Measurements from ENCODE around the gene SMYD3.

SMYD3 gene

DNA sequence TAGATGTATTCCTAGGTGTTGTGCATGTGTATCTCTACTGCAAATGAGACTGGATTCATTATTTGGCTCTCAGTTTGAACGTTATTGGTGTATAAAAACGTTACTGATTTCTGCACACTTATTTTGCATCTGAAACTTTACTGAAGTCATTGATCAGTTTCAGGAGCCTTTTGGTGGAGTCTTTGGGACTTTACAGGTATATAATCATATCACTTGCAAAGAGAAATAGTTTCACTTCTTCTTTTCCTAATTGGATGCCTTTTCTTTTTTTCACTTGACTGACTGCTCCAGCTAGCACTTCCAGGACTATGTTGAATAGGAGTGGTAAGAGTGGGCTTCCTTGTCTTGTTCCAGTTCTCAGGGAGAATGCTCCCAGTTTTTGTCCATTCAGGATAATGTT is 252.2 kb downstream of the SMYD3 start:
- H3K4me1 ChIP-seq (ENCODE audit: control insufficient read depth, insufficient read depth, low read length, poor library complexity, severe bottlenecking): no peaks in the 10 kb centered on the region
- WGBS, 2 experiments (ENCODE audit: insufficient coverage in 2 of 2): 92% methylated on average over 2 of the region's 2 CpGs; no CpG with 5 or more reads in 1 of the 2 experiments
- no peak overlapping the region for H3K4me3 ChIP-seq (ENCODE audit: extremely low read depth, insufficient read depth, low read length, poor library complexity, severe bottlenecking)

DNA sequence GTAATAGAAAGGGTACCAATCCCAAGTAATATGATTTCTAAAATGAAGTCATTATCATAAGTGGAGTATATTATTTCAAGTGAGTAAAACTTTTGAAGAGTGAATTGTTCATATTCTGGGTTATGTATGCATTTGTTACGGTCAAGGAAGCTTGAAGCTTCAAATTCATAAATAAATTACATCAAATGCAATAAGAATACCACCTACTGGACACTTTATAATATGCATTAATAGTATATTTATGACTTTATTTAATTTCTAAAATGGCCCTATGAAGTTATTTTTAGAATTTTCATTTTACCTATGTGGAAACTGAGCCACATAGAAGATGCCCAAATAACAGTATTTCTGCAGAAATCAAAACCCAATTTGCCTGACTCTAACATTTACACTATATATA is 260.6 kb downstream of the SMYD3 start:
- no peaks in the 10 kb centered on the region for H3K36me3 ChIP-seq (ENCODE audit: control insufficient read depth, insufficient read depth, low read length)
- H3K27ac ChIP-seq (ENCODE audit: low read depth, low read length, severe bottlenecking): no peak overlapping the region
- no peaks in the 10 kb centered on the region for H3K4me1 ChIP-seq (ENCODE audit: control insufficient read depth, insufficient read depth, low read length, poor library complexity, severe bottlenecking)
- H3K9me3 ChIP-seq (ENCODE audit: control insufficient read depth, low read length): no peaks in the 10 kb centered on the region
- no peak overlapping the region for H3K4me3 ChIP-seq (ENCODE audit: extremely low read depth, insufficient read depth, low read length, poor library complexity, severe bottlenecking)
- WGBS, 2 experiments (ENCODE audit: insufficient coverage in 2 of 2): no CpG with 5 or more reads among the region's 1 CpG

More for the DNA sequence above, 252.2 kb downstream of the SMYD3 start:
- peaks cover 4% of the 10 kb centered on the region for H3K9me3 ChIP-seq (ENCODE audit: control insufficient read depth, low read length)
- H3K36me3 ChIP-seq (ENCODE audit: control insufficient read depth, insufficient read depth, low read length): no peaks in the 10 kb centered on the region
- no peak overlapping the region for H3K27ac ChIP-seq (ENCODE audit: low read depth, low read length, severe bottlenecking)

DNA sequence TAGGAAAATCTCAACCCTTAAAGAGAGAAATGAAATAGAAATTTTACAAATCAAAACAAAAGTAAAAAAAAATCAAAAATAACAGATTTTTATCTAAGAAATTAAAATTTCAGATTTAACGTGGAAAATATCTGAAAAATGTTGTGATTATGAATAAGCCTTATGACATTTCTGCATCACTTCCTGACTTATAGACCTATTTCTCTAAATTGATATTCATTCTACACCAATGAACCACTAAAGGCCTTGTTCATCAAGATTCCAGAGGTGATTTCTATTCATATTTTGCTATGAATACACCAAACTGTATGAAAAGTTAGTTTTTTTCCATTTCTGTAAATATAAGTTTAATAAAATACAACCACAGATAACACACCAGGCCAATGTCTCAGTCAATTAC is 261.5 kb downstream of the SMYD3 start:
- Histone ChIP-seq H3K9me3 (ENCODE audit: control insufficient read depth, low read length) (no peaks in the 10 kb centered on the region), H3K4me1 (ENCODE audit: control insufficient read depth, insufficient read depth, low read length, poor library complexity, severe bottlenecking) (no peaks in the 10 kb centered on the region), H3K36me3 (ENCODE audit: control insufficient read depth, insufficient read depth, low read length) (no peaks in the 10 kb centered on the region), H3K27ac (ENCODE audit: low read depth, low read length, severe bottlenecking) (no peak overlapping the region), H3K4me3 (ENCODE audit: extremely low read depth, insufficient read depth, low read length, poor library complexity, severe bottlenecking) (no peak overlapping the region)
- no CpG with 5 or more reads among the region's 1 CpG for WGBS, 2 experiments (ENCODE audit: insufficient coverage in 2 of 2)

DNA sequence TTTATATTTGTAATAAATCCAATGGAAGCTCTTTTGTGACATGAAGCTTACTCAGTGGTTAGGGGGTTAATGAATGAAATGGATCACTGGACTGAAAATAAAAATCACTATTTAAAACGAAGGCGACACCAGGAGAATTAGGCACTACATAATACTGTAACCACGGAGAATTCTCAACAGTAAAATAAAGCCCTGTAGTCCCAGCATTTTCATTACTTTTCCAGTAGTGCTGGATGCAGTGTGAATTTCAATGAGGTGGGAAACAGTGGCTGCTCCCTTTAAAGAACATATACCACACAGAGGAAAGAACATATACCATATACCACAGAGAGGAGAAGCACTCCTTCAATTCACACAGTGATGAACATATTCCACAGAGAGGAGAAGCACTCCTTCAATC is 275.0 kb downstream of the SMYD3 start:
- Histone ChIP-seq H3K27ac (ENCODE audit: low read depth, low read length, severe bottlenecking) (no peak overlapping the region), H3K4me3 (ENCODE audit: extremely low read depth, insufficient read depth, low read length, poor library complexity, severe bottlenecking) (no peak overlapping the region), H3K9me3 (ENCODE audit: control insufficient read depth, low read length) (no peaks in the 10 kb centered on the region), H3K4me1 (ENCODE audit: control insufficient read depth, insufficient read depth, low read length, poor library complexity, severe bottlenecking) (no peaks in the 10 kb centered on the region), H3K36me3 (ENCODE audit: control insufficient read depth, insufficient read depth, low read length) (no peaks in the 10 kb centered on the region)
- WGBS, 2 experiments (ENCODE audit: insufficient coverage in 2 of 2): 100% methylated on average over 1 of the region's 3 CpGs; no CpG with 5 or more reads in 1 of the 2 experiments

DNA sequence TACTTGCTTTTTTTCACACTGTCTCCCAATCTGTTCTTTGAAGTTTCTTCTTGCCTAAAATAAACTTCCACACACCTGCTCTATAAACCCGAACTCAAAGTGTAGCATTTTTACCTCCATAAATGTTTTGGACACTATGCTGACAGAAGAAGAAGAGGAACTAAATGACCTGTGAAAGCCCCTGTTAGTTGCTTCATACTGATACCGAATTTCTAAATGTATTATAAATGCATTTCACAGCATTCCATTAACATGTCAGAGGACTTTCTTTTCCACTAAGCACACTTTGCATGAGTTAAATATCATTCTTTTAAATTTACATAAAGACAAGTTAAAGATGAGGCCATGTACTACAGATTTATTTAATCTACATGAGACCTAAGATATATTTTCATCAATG is 281.0 kb downstream of the SMYD3 start:
- Histone ChIP-seq H3K36me3 (ENCODE audit: control insufficient read depth, insufficient read depth, low read length) (no peaks in the 10 kb centered on the region), H3K4me1 (ENCODE audit: control insufficient read depth, insufficient read depth, low read length, poor library complexity, severe bottlenecking) (no peaks in the 10 kb centered on the region), H3K4me3 (ENCODE audit: extremely low read depth, insufficient read depth, low read length, poor library complexity, severe bottlenecking) (no peak overlapping the region), H3K9me3 (ENCODE audit: control insufficient read depth, low read length) (peaks cover 7% of the 10 kb centered on the region), H3K27ac (ENCODE audit: low read depth, low read length, severe bottlenecking) (no peak overlapping the region)
- no CpG with 5 or more reads among the region's 2 CpGs for WGBS, 2 experiments (ENCODE audit: insufficient coverage in 2 of 2)

DNA sequence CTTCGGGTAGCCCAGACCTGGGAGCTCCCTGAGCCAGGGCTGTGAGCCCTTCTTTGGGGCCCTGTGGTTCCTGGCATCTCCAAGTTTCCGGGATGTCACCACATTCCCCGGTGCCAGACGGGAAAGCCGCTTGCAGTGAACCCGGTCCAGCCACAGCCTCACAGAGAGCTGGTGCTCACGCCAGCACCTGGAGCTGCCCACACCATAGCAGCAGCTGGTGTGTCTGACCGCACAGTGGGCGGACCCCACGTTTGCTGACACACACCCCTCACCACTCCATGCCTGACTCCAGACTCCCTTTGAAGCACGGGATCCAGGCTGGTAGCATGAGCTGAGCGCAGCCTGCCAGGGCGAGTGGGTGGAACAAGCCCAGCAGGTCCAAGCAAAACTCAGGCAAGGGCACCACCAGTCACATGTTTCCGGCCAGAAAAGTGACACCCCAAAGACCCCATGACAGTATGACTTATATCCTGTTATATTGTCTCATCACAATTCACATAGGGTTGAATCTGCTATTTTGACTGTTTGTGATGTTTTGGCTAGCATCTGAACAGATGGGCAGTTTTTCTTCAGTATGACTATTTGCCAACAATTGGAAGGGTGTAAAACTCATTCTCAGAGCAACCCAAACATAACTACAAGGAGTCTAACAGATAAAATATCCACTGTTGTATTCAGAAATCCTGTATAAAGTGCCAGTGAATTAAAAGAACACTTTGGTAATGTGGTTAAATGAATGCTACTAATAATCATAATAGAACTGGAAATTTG is 285.4 kb downstream of the SMYD3 start:
- Histone ChIP-seq H3K4me3 (ENCODE audit: extremely low read depth, insufficient read depth, low read length, poor library complexity, severe bottlenecking) (no peak overlapping the region), H3K9me3 (ENCODE audit: control insufficient read depth, low read length) (peaks cover 10% of the 10 kb centered on the region), H3K4me1 (ENCODE audit: control insufficient read depth, insufficient read depth, low read length, poor library complexity, severe bottlenecking) (no peaks in the 10 kb centered on the region), H3K36me3 (ENCODE audit: control insufficient read depth, insufficient read depth, low read length) (no peaks in the 10 kb centered on the region), H3K27ac (ENCODE audit: low read depth, low read length, severe bottlenecking) (no peak overlapping the region)
- 85 to 95% methylated on average over 8 to 11 of the region's 14 CpGs for WGBS, 2 experiments (ENCODE audit: insufficient coverage in 2 of 2)

DNA sequence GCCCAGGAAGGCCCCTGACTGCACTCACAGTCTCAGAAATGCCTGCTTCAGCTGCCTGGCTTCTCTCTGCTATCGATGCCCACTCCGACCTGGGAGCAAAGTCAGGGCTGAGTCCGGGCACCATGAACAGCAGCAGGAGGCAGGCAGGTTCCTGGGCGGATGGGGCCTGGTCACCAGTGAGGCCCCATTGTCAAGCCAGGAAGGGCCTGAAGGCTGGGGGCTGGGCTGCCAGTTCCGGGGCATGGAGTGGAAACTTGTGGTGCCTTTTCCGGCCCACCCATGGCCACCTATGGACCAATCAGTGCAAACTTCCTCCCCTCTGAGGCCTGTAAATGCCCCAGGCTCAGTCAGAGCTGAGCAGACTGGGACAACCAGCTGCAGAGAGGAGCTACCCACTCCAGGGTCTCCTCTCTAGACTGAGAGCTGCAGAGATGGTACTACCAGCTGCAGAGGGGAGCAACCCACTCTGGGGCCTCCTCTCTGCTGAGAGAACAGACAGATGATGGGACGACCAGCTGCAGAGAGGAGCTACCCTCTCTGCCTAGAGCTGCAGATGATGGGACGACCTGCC is 286.5 kb downstream of the SMYD3 start:
- peaks cover 10% of the 10 kb centered on the region for H3K9me3 ChIP-seq (ENCODE audit: control insufficient read depth, low read length)
- H3K4me3 ChIP-seq (ENCODE audit: extremely low read depth, insufficient read depth, low read length, poor library complexity, severe bottlenecking): no peak overlapping the region
- WGBS, 2 experiments (ENCODE audit: insufficient coverage in 2 of 2): 93 to 96% methylated on average over 7 to 8 of the region's 8 CpGs
- H3K4me1 ChIP-seq (ENCODE audit: control insufficient read depth, insufficient read depth, low read length, poor library complexity, severe bottlenecking): no peaks in the 10 kb centered on the region
- H3K27ac ChIP-seq (ENCODE audit: low read depth, low read length, severe bottlenecking): no peak overlapping the region
- no peaks in the 10 kb centered on the region for H3K36me3 ChIP-seq (ENCODE audit: control insufficient read depth, insufficient read depth, low read length)

DNA sequence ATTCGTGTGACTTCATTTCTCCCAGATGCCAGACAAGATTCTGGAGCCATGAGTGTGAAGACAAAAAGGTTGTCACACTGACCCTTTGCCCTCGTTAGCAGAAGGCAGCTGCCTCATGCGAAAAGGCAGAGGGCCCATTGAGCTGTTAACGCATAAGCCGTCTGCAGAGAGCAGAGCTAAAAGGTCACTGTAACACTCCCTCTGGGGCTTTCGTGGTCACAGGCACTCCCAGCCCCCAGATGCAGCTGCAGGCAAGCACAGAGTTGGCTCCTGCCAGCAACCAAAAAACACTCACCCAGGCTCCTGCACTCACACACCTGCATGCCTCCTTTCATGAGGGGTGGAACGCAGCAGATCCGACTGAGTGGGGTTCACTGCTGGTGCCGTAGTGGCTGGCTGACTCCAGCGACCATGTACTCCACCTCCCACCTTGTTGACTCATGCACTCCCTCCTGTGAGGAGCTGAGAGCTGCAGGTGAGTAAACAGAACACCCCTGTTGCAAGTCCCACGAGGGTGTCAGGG is 287.5 kb downstream of the SMYD3 start:
- Histone ChIP-seq H3K9me3 (ENCODE audit: control insufficient read depth, low read length) (peaks cover 10% of the 10 kb centered on the region), H3K36me3 (ENCODE audit: control insufficient read depth, insufficient read depth, low read length) (no peaks in the 10 kb centered on the region), H3K4me1 (ENCODE audit: control insufficient read depth, insufficient read depth, low read length, poor library complexity, severe bottlenecking) (peaks cover 6% of the 10 kb centered on the region), H3K4me3 (ENCODE audit: extremely low read depth, insufficient read depth, low read length, poor library complexity, severe bottlenecking) (no peak overlapping the region), H3K27ac (ENCODE audit: low read depth, low read length, severe bottlenecking) (no peak overlapping the region)
- 73 to 75% methylated on average over 6 to 9 of the region's 11 CpGs for WGBS, 2 experiments (ENCODE audit: insufficient coverage in 2 of 2)

DNA sequence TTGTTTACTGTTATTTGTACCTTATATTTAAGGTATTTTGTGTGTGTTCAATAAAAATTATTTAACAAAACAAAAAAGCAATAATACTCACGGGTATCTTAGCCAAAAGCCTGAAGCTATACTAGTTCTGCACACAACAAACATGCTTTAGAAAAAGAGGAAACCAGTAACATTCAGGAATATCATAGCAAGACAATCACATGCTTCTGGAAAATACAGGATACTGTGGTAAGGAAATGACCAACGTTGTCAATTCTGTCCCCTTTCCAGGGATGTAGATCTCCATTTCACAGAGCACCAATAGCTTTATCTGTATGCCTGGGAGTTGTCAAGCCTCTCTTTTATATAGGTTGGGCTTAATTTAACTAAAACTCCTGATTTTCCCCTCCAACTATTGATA is 288.4 kb downstream of the SMYD3 start:
- H3K9me3 ChIP-seq (ENCODE audit: control insufficient read depth, low read length): peaks cover 10% of the 10 kb centered on the region
- H3K4me1 ChIP-seq (ENCODE audit: control insufficient read depth, insufficient read depth, low read length, poor library complexity, severe bottlenecking): peaks cover 7% of the 10 kb centered on the region
- no peaks in the 10 kb centered on the region for H3K36me3 ChIP-seq (ENCODE audit: control insufficient read depth, insufficient read depth, low read length)
- WGBS, 2 experiments (ENCODE audit: insufficient coverage in 2 of 2): 67 to 80% methylated on average over 1 of the region's 2 CpGs
- H3K27ac ChIP-seq (ENCODE audit: low read depth, low read length, severe bottlenecking): no peak overlapping the region
- H3K4me3 ChIP-seq (ENCODE audit: extremely low read depth, insufficient read depth, low read length, poor library complexity, severe bottlenecking): no peak overlapping the region

DNA sequence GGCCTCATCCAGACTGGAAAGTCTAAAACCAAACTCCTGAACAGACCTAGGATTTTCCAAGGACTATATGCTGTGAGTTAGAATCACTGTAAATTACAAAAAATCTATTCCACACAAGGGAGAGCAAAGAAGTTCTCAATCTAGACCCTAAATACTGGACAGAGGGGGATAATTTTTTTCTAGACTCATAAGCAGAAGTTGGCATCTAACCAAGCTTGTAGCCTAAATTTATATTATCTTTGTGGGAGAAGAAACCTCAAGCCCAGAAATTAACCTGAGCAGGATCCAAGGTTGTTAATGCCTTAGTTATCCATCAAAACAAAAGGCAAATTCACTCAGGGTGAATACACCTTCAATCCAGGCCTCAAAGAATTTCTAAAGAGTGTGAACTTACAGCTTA is 290.2 kb downstream of the SMYD3 start:
- H3K36me3 ChIP-seq (ENCODE audit: control insufficient read depth, insufficient read depth, low read length): no peaks in the 10 kb centered on the region
- peaks cover 7% of the 10 kb centered on the region for H3K4me1 ChIP-seq (ENCODE audit: control insufficient read depth, insufficient read depth, low read length, poor library complexity, severe bottlenecking)
- peaks cover 10% of the 10 kb centered on the region for H3K9me3 ChIP-seq (ENCODE audit: control insufficient read depth, low read length)
- H3K27ac ChIP-seq (ENCODE audit: low read depth, low read length, severe bottlenecking): no peak overlapping the region
- no peak overlapping the region for H3K4me3 ChIP-seq (ENCODE audit: extremely low read depth, insufficient read depth, low read length, poor library complexity, severe bottlenecking)

DNA sequence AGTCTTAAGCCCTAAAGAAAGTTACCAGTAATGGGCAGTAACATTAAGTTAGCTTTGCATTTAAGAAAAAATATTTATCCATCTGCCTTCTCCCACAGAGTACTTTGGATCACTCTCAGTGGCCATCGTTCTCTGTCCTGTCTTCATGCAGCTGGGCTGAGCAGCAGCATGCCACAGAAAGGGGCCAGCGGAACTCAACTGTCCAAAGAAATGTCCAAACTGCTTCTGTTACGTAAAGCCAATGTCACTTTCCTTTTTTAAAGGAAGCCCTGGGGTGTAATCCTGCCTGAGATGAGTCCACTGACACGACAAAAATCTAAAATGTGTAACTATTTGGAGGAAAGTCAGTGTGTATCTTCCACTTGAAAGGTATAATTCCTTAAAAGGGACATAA is 291.6 kb downstream of the SMYD3 start:
- 66 to 79% methylated on average over 3 of the region's 4 CpGs for WGBS, 2 experiments (ENCODE audit: insufficient coverage in 2 of 2)
- H3K4me3 ChIP-seq (ENCODE audit: extremely low read depth, insufficient read depth, low read length, poor library complexity, severe bottlenecking): no peak overlapping the region
- no peaks in the 10 kb centered on the region for H3K36me3 ChIP-seq (ENCODE audit: control insufficient read depth, insufficient read depth, low read length)
- no peaks in the 10 kb centered on the region for H3K9me3 ChIP-seq (ENCODE audit: control insufficient read depth, low read length)
- peaks cover 14% of the 10 kb centered on the region for H3K4me1 ChIP-seq (ENCODE audit: control insufficient read depth, insufficient read depth, low read length, poor library complexity, severe bottlenecking)
- H3K27ac ChIP-seq (ENCODE audit: low read depth, low read length, severe bottlenecking): no peak overlapping the region

All from mesodermal cell (in vitro differentiated cells).